ENCODE data around the gene AFG3L2.

The AFG3L2 gene

DNA sequence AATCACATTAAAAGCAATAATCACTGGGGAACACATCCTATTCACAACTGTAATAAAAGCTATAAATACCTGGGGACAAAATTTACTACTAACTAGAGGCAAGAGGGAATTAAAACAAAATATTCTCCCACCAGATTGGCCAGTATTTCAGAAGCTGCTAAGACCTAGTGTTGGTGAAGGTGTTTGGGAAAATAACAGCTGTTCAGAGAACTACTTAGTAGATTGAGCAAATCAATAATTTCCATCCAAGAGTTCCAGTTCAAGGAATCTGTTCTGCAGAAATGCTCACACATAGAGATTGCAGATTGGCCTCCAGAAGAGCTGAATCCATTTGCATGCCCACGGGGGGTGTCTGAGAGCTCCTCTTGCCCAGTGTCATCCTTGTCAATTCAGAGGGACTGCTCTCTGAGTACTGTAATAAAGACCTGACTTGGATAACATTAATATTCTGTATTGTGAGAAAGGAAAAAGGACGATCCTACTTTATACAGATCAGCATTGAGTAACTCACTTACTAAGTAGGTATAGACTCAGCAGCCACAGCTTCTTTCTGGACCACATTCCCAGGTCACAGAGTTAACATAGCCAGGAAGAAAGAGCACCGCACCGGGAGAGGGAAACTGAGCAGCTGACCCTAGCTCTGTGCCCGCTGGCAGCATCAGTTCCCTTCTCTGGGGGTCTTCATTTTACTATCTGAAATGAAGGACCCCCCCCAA is 63.3 kb downstream of the AFG3L2 start:
- H3K4me1 ChIP-seq (ENCODE audit: control insufficient read depth, insufficient read depth, low read length, unreplicated experiment) = peaks cover 71% of the 10 kb centered on the region
- peaks cover 95% of the 10 kb centered on the region for H3K79me2 ChIP-seq (ENCODE audit: control insufficient read depth, insufficient read depth, low read length, unreplicated experiment)
- H3K27me3 ChIP-seq (ENCODE audit: insufficient read depth, low read length) = no peaks in the 10 kb centered on the region
- H3K4me3 ChIP-seq (ENCODE audit: low read depth, low read length) = peak overlapping the region; percentile 19
- H3K27ac ChIP-seq (ENCODE audit: low read depth, low read length) = peak overlapping the region; percentile 78
- H2AFZ ChIP-seq (ENCODE audit: low read length, unreplicated experiment) = no peak overlapping the region
- H3K36me3 ChIP-seq (ENCODE audit: insufficient read depth, low read length) = peaks cover 75% of the 10 kb centered on the region

DNA sequence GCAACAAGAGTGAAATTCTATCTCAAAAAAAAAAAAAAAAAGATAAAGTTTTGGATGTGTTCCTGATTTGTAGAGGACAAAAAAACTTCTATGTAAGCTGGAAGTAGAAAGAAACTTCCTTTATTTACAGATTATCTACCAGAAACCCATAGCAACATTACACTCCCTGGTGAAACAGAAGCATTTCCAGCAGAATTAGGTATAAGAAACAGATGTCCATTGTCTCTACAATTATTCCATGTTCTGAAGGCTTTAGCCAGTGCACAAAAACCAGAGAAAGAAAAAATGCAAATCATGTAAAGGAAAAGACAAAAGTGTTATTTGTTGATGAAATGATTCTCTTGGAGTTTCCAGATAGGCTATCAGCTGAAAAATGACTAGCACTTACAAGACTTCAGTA is 64.1 kb downstream of the AFG3L2 start:
- no peak overlapping the region for H2AFZ ChIP-seq (ENCODE audit: low read length, unreplicated experiment)
- H3K27me3 ChIP-seq (ENCODE audit: insufficient read depth, low read length) = no peaks in the 10 kb centered on the region
- peaks cover 94% of the 10 kb centered on the region for H3K79me2 ChIP-seq (ENCODE audit: control insufficient read depth, insufficient read depth, low read length, unreplicated experiment)
- H3K27ac ChIP-seq (ENCODE audit: low read depth, low read length) = peak overlapping the region; percentile 78
- H3K36me3 ChIP-seq (ENCODE audit: insufficient read depth, low read length) = peaks cover 68% of the 10 kb centered on the region
- peaks cover 65% of the 10 kb centered on the region for H3K4me1 ChIP-seq (ENCODE audit: control insufficient read depth, insufficient read depth, low read length, unreplicated experiment)
- peak overlapping the region; percentile 19; the same call in 1 of the 2 replicates for H3K4me3 ChIP-seq (ENCODE audit: low read depth, low read length)

DNA sequence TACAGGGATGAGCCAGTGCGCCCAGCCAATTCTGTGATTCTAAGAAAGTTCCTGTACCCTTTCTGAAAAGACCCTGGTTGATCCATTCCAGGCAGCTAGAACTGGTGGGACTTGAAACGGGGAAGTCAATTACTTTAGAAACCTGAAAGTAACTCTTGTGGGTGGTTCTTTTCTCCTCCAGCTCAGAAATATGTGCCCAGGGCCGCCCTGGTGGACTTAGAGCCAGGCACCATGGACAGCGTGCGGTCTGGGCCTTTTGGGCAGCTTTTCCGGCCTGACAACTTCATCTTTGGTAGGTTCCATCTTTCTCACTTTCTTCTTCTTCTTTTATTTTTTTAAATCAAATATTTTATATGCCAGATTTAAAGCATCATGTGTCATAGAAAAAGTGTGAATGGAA is 66.3 kb downstream of the AFG3L2 start:
- Histone ChIP-seq H3K4me1 (ENCODE audit: control insufficient read depth, insufficient read depth, low read length, unreplicated experiment) (peaks cover 55% of the 10 kb centered on the region), H3K4me3 (ENCODE audit: low read depth, low read length) (peak overlapping the region; percentile 98), H3K27me3 (ENCODE audit: insufficient read depth, low read length) (no peaks in the 10 kb centered on the region), H3K27ac (ENCODE audit: low read depth, low read length) (peak overlapping the region; percentile 38; the same call in 1 of the 2 replicates), H3K36me3 (ENCODE audit: insufficient read depth, low read length) (peaks cover 60% of the 10 kb centered on the region), H3K79me2 (ENCODE audit: control insufficient read depth, insufficient read depth, low read length, unreplicated experiment) (peaks cover 88% of the 10 kb centered on the region), H2AFZ (ENCODE audit: low read length, unreplicated experiment) (no peak overlapping the region)

DNA sequence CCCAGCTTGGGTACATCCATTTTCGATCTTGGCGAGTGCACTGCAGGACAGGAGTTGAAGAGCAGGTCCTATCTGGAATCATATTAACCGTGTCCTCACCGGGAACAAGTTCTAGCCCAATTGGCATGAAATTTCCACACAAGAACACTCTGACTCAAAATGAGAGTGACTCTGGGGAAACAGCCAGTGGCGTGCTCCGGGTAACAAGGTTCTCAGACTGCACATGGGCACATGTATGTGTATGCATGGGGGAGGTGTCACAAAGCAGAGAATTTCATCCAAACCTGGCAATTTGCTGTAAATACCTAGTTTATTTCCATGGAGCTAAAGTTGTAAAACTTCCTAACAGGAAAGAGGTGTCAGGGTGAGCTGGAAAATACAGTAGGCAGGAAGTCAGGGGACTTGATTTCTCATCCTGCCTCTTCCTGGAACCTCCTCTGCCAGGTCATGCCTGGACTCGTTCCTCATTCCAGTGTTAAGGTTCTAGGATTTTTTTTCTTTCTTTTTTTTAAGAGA is 67.3 kb downstream of the AFG3L2 start:
- no peak overlapping the region for H2AFZ ChIP-seq (ENCODE audit: low read length, unreplicated experiment)
- peak overlapping the region; percentile 98 for H3K4me3 ChIP-seq (ENCODE audit: low read depth, low read length)
- no peaks in the 10 kb centered on the region for H3K27me3 ChIP-seq (ENCODE audit: insufficient read depth, low read length)
- peak overlapping the region; percentile 94 for H3K27ac ChIP-seq (ENCODE audit: low read depth, low read length)
- H3K79me2 ChIP-seq (ENCODE audit: control insufficient read depth, insufficient read depth, low read length, unreplicated experiment) = peaks cover 79% of the 10 kb centered on the region
- peaks cover 45% of the 10 kb centered on the region for H3K4me1 ChIP-seq (ENCODE audit: control insufficient read depth, insufficient read depth, low read length, unreplicated experiment)
- peaks cover 50% of the 10 kb centered on the region for H3K36me3 ChIP-seq (ENCODE audit: insufficient read depth, low read length)

DNA sequence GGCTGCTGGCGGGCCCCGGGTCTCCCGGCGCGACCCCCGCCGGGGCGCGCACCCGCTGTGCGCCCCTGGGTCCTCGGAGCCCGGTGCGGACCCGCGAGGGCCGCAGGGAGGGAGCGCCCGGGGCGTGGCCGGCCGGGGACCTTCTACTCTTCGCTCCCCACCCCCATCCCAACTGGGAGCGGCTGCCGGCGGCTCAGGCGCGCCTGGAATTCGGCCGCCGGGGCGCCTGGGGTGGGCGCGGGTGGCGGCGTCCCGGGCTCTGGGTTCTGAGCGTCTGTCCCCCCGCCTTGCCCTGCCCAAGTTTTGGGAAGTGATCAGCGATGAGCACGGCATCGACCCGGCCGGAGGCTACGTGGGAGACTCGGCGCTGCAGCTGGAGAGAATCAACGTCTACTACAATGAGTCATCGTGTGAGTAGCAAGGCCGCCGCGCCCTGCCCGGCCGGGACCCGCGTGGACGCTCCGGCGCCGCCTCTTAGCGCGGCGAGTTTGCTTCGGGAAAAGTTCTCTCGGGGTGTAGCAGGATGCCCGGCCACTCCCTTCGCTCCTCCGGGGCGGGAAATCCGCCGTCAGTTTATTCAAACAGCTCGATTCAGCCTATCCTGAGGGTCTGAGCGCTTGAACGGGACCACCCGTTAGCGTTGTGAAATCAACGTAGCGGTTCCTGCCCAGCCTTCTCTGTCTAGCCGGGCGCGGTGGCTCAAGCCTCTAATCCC is 68.5 kb downstream of the AFG3L2 start:
- peak overlapping the region; percentile 98 for H3K4me3 ChIP-seq (ENCODE audit: low read depth, low read length)
- peaks cover 67% of the 10 kb centered on the region for H3K79me2 ChIP-seq (ENCODE audit: control insufficient read depth, insufficient read depth, low read length, unreplicated experiment)
- H3K36me3 ChIP-seq (ENCODE audit: insufficient read depth, low read length) = peaks cover 38% of the 10 kb centered on the region
- H3K4me1 ChIP-seq (ENCODE audit: control insufficient read depth, insufficient read depth, low read length, unreplicated experiment) = peaks cover 33% of the 10 kb centered on the region
- peak overlapping the region; percentile 23 for H2AFZ ChIP-seq (ENCODE audit: low read length, unreplicated experiment)
- H3K27ac ChIP-seq (ENCODE audit: low read depth, low read length) = peak overlapping the region; percentile 94
- H3K27me3 ChIP-seq (ENCODE audit: insufficient read depth, low read length) = no peaks in the 10 kb centered on the region

DNA sequence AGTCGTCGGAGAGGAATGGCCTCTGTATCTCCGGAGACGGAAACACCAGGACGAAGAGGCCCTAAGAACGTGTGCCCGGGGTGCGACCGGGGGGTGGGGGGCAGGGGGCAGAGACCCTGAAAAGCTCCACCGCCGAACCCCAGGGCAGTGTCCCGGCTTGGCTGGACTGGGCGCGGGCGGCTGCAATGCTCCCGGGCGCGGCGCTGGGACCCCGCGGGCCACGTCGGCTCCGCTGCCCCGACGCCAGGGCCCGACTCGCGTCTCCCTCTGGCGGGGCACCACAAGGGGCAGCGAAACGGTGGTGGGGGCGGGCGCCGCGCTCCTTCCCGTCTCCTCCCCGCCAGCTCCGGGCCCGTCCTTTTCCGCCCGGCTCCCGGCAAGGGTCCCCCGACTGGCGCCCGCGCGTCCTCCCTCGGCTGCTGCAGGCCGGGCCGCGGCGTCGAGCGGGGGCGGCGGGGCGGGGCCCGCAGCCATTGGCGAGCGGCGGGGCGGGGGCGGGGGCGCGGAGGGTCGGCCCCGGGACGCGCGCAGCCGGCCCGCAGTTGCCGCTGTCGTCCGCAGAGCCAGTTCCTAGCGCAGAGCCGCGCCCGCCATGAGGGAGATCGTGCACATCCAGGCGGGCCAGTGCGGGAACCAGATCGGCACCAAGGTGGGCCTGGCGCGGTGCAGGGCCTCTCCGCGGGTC is 69.2 kb downstream of the AFG3L2 start, which contains the start of gene TUBB6:
TUBB6 (plus strand) TSS at position 541 of the 685 bp plus-strand sequence; CDS start at position 593, 52 bp downstream.
- Histone ChIP-seq H3K36me3 (ENCODE audit: insufficient read depth, low read length) (peaks cover 31% of the 10 kb centered on the region), H3K27ac (ENCODE audit: low read depth, low read length) (peak within 1 kb of the TSS; percentile 94), H3K79me2 (ENCODE audit: control insufficient read depth, insufficient read depth, low read length, unreplicated experiment) (peaks cover 60% of the 10 kb centered on the region), H3K27me3 (ENCODE audit: insufficient read depth, low read length) (no peaks in the 10 kb centered on the region), H2AFZ (ENCODE audit: low read length, unreplicated experiment) (peak within 1 kb of the TSS; percentile 32), H3K4me1 (ENCODE audit: control insufficient read depth, insufficient read depth, low read length, unreplicated experiment) (peaks cover 26% of the 10 kb centered on the region), H3K4me3 (ENCODE audit: low read depth, low read length) (peak within 1 kb of the TSS; percentile 98)

DNA sequence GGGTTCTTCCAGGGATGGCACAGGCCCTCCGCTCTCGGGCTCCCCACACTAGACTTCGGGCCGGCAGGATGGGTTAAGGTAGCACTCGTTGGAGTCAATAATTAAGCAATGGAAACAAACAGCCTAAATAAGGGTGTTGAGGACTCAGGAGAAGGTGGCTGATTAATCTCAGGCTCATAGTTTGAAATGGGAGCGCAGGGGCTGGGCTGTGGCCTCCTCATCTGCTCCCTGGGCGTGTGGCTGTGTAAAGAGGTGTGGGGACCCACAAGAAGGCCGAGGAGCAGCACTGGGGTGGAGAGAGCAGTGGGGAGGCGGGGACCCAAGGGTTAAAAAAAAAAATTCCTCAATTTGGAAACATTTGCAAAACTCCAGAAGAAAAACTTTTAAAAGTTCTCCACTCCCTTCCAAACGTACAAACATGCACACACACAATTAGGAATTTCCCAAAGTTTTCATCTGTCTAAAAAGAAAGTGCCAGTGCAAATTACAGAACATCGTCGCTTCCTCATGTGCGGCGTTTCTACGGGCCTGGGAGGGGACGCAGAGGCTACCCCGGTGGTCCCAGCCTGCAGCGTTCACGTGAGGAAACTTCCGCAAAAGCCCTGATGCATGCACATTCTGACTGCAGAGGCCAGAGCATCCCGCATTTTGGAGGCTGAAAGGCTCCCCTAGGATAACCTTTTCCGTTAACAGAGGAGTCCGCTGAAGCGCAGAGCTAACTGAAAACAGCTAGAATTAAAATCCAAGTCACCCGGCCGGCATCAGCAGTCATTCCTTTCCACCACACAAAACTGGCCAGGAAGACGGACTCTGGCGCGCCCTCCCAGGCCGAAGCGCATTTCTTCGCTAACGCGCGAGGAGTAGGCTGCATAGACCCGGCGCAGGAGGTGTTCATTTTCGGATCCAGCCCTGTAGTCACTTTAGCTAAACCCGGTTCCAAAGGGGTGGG is 70.0 kb downstream of the AFG3L2 start:
- Histone ChIP-seq H3K27ac (ENCODE audit: low read depth, low read length) (peak overlapping the region; percentile 94), H3K36me3 (ENCODE audit: insufficient read depth, low read length) (peaks cover 25% of the 10 kb centered on the region), H3K27me3 (ENCODE audit: insufficient read depth, low read length) (no peaks in the 10 kb centered on the region), H2AFZ (ENCODE audit: low read length, unreplicated experiment) (peak overlapping the region; percentile 32), H3K4me1 (ENCODE audit: control insufficient read depth, insufficient read depth, low read length, unreplicated experiment) (peaks cover 26% of the 10 kb centered on the region), H3K4me3 (ENCODE audit: low read depth, low read length) (peak overlapping the region; percentile 98), H3K79me2 (ENCODE audit: control insufficient read depth, insufficient read depth, low read length, unreplicated experiment) (peaks cover 53% of the 10 kb centered on the region)

DNA sequence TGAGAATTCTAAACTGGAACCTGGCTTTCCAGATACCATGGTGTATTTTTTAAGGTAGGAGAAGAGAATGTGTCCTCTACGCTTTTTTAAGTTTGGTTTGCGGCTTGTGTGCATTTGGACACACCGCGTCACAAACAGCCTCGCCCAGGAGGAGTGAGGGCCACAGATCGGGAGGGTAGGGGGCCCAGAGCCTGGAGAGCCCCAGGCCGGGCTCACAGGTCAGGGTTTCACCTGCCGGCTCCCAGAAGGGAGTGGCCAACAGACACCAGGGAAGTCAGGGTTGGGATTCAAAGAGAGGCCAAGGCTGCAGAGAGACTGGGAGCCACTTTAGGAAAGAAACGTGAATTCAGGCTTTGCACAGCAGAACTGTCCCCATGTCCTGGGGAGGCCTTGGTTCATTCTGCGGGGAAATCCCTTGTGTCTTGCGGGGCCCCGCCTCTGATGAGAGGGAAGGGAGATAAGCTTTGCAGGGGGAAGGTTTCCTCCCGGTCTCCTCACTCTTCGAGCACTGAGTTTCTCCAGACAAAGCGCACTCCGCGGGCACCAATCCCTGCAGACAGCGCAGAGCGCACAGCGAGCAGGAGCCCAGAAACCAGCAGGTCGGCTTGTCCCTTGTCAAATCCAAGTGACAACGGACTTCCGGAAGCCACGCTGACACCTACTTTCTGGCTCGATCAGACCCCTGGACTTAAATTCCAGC is 70.9 kb downstream of the AFG3L2 start:
- Histone ChIP-seq H3K4me1 (ENCODE audit: control insufficient read depth, insufficient read depth, low read length, unreplicated experiment) (peaks cover 22% of the 10 kb centered on the region), H3K4me3 (ENCODE audit: low read depth, low read length) (peak overlapping the region; percentile 98), H3K27ac (ENCODE audit: low read depth, low read length) (no peak overlapping the region), H3K79me2 (ENCODE audit: control insufficient read depth, insufficient read depth, low read length, unreplicated experiment) (peaks cover 45% of the 10 kb centered on the region), H2AFZ (ENCODE audit: low read length, unreplicated experiment) (no peak overlapping the region), H3K27me3 (ENCODE audit: insufficient read depth, low read length) (no peaks in the 10 kb centered on the region), H3K36me3 (ENCODE audit: insufficient read depth, low read length) (peaks cover 16% of the 10 kb centered on the region)

DNA sequence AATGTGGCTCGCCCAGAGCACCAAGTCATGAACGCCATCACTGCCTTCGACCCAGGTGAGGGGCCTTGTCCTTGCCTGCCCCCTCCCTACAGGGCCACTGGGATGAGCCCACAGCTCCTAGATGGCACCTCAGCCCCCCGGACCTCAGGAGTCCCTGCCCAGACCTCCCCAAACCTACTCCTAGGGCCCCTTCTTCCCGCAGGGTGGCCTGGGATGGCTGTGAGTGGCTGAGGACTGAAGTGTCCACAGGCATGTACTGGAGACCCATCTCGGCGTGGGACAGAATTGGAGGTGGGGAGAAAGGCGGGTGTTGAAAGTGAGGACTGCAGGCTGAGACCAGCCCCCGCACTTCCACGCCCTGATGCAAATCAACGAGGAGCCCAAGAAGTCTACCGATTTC is 71.8 kb downstream of the AFG3L2 start:
- Histone ChIP-seq H2AFZ (ENCODE audit: low read length, unreplicated experiment) (no peak overlapping the region), H3K79me2 (ENCODE audit: control insufficient read depth, insufficient read depth, low read length, unreplicated experiment) (peaks cover 36% of the 10 kb centered on the region)

More for the DNA sequence above, 71.8 kb downstream of the AFG3L2 start:
- Histone ChIP-seq H3K27me3 (ENCODE audit: insufficient read depth, low read length) (no peaks in the 10 kb centered on the region), H3K4me1 (ENCODE audit: control insufficient read depth, insufficient read depth, low read length, unreplicated experiment) (peaks cover 16% of the 10 kb centered on the region), H3K4me3 (ENCODE audit: low read depth, low read length) (no peak overlapping the region), H3K27ac (ENCODE audit: low read depth, low read length) (no peak overlapping the region), H3K36me3 (ENCODE audit: insufficient read depth, low read length) (peaks cover 8% of the 10 kb centered on the region; the same call in 1 of the 2 replicates)

Data from ACC112 (cell line).